ENCODE results near the gene HECW1. TPM values are rescaled to one million over a fixed set of nuclear protein-coding genes. Genes with fewer than 3 reads are reported as not detected.

Gene HECW1
- total RNA-seq, 1 donor from 2014 or later, result 68.7 TPM

DNA sequence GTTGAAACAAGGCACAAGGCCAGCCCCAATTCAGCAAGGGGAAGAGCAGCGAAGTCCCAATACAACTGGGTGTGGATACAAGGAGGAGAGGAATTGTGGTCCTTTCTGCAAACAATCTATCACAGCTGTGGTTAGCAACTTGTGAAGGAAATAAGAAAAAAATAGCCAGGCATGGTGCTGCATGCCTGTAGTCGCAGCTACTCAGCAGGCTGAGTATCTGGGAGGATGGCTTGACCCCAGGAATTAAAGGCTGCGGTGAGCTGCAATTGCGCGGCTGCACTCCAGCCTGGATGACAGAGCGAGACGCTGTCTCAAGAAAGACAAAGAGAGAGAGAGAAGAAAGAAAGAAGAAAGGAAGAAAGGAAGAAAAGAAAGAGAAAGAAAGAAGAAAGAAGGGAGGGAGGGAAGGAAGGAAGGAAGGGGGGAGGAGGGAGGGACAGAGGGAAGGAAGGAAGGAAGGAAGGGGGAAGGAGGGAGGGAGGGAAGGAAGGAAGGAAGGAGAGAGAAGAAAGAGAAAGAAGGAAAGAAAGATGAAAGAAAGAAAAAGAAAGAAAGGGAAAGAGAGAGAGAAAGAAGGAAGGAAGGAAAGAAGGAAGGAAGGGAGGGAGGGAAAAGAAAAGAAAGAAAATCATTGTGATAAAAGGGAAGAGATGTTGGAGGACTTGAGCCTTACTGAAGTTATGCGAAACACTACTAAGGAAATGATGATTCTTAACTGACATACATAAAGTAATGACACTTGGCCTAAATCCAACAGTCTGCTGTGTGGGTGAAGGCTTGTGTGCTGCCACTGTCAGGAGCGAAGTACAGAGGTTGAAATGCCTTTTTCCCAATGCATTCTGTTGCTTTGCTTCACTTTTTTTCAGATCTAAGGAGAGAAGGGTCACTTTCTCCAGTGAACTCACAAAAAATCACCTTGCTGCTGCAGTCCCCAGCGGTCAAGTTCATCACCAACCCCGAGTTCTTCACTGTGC, 353.4 kb downstream of the HECW1 start:
- H3K9me3 Mint-ChIP-seq (ENCODE audit: unreplicated experiment), result peaks cover 8% of the 10 kb centered on the region
- no peak overlapping the region for H3K27ac Mint-ChIP-seq (ENCODE audit: unreplicated experiment)
- H3K36me3 Mint-ChIP-seq (ENCODE audit: unreplicated experiment), result peaks cover 9% of the 10 kb centered on the region
- H3K4me1 Mint-ChIP-seq (ENCODE audit: low read depth, unreplicated experiment), result peaks cover 4% of the 10 kb centered on the region
- no peak for DNase-seq
- no peak overlapping the region for H3K4me3 Mint-ChIP-seq (ENCODE audit: unreplicated experiment)
- peaks cover 9% of the 10 kb centered on the region for H3K27me3 Mint-ChIP-seq (ENCODE audit: unreplicated experiment)
- TF ChIP-seq, protein P1, sequence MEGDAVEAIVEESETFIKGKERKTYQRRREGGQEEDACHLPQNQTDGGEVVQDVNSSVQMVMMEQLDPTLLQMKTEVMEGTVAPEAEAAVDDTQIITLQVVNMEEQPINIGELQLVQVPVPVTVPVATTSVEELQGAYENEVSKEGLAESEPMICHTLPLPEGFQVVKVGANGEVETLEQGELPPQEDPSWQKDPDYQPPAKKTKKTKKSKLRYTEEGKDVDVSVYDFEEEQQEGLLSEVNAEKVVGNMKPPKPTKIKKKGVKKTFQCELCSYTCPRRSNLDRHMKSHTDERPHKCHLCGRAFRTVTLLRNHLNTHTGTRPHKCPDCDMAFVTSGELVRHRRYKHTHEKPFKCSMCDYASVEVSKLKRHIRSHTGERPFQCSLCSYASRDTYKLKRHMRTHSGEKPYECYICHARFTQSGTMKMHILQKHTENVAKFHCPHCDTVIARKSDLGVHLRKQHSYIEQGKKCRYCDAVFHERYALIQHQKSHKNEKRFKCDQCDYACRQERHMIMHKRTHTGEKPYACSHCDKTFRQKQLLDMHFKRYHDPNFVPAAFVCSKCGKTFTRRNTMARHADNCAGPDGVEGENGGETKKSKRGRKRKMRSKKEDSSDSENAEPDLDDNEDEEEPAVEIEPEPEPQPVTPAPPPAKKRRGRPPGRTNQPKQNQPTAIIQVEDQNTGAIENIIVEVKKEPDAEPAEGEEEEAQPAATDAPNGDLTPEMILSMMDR (IDR thresholded peaks at IDR 0.05; ENCODE audit: partially characterized antibody, unreplicated experiment), result no peak

- H3K4me3 Mint-ChIP-seq (ENCODE audit: unreplicated experiment), result no peak overlapping the region
- peaks cover 9% of the 10 kb centered on the region for H3K36me3 Mint-ChIP-seq (ENCODE audit: unreplicated experiment)
- H3K27ac Mint-ChIP-seq (ENCODE audit: unreplicated experiment), result no peak overlapping the region
- H3K9me3 Mint-ChIP-seq (ENCODE audit: unreplicated experiment), result peaks cover 8% of the 10 kb centered on the region
- TF ChIP-seq, protein P1 (IDR thresholded peaks at IDR 0.05; ENCODE audit: partially characterized antibody, unreplicated experiment), result no peak
- peaks cover 2% of the 10 kb centered on the region for H3K4me1 Mint-ChIP-seq (ENCODE audit: low read depth, unreplicated experiment)
- DNase-seq, result no peak
- peaks cover 9% of the 10 kb centered on the region for H3K27me3 Mint-ChIP-seq (ENCODE audit: unreplicated experiment)
These were observed 355.0 kb downstream of the HECW1 start for GRCh38 chr7:43467406-43467805.

DNA sequence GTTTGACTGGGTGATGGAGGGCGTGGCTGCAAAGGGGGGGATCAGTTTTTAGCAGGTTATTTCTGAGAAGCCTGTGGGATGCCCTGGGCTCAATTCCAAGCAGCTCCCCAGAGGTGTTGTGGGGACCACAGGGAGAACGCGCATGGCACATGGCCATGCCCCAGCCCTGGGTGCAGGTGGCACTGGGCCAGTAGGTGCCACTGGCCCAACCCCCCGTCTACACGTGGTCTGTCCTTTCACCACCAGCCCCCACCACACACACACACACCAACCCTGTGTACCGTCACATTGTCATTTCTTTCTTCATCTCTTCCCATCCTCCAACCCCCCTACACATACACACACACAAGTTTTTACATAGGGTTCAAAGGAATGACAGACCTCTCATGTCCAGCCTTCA, 355.4 kb downstream of the HECW1 start:
- H3K27ac Mint-ChIP-seq (ENCODE audit: unreplicated experiment), result no peak overlapping the region
- H3K4me1 Mint-ChIP-seq (ENCODE audit: low read depth, unreplicated experiment), result peaks cover under 1% of the 10 kb centered on the region
- TF ChIP-seq, protein P1 (IDR thresholded peaks at IDR 0.05; ENCODE audit: partially characterized antibody, unreplicated experiment), result no peak
- H3K9me3 Mint-ChIP-seq (ENCODE audit: unreplicated experiment), result peaks cover 8% of the 10 kb centered on the region
- no peak for DNase-seq
- peaks cover 9% of the 10 kb centered on the region for H3K36me3 Mint-ChIP-seq (ENCODE audit: unreplicated experiment)
- no peak overlapping the region for H3K4me3 Mint-ChIP-seq (ENCODE audit: unreplicated experiment)
- H3K27me3 Mint-ChIP-seq (ENCODE audit: unreplicated experiment), result peaks cover 9% of the 10 kb centered on the region

DNA sequence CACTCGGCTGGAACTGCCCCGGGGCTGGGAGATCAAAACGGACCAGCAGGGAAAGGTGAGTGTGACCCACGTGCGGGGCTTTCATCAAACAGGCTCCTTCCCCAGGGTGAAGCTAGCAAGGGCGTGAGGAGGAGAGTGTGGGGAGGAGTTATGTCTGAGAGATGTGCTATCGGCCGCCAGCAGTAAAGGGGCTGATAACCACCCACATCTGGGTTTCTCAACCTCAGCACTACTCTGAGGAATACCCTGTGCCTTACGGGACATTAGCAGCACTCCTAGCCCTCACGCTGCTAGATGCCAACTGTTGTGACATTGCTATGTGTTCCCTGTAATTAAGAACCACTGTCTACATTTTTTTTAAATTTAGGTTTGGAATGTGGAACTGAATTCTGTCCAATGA, 356.6 kb downstream of the HECW1 start:
- Mint-ChIP-seq H3K4me3 (ENCODE audit: unreplicated experiment) (no peak overlapping the region), H3K27ac (ENCODE audit: unreplicated experiment) (no peak overlapping the region), H3K27me3 (ENCODE audit: unreplicated experiment) (peaks cover 9% of the 10 kb centered on the region), H3K9me3 (ENCODE audit: unreplicated experiment) (peaks cover 8% of the 10 kb centered on the region), H3K4me1 (ENCODE audit: low read depth, unreplicated experiment) (no peaks in the 10 kb centered on the region), H3K36me3 (ENCODE audit: unreplicated experiment) (peaks cover 9% of the 10 kb centered on the region)
- DNase-seq, result no peak
- TF ChIP-seq, protein P1 (IDR thresholded peaks at IDR 0.05; ENCODE audit: partially characterized antibody, unreplicated experiment), result no peak

DNA sequence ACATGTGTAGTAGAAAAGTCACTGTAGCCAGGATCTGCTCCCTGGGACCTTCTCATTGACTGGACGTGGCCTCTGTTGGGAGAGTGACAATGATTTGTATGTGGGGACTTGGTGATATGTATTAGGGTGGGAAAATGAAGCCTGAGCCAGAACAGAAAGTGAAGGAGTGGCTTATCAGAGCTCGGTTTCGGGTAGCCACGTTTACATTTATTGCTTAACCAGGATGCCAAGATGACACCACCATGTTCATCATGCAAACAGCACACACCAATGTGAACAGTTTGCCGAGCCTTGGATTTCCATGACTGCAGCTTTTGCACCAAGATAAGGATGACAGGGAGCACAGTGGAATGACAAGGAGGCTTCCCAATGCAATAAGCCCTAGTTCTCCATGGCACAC, 357.7 kb downstream of the HECW1 start:
- H3K27me3 Mint-ChIP-seq (ENCODE audit: unreplicated experiment), result peaks cover 9% of the 10 kb centered on the region
- no peak overlapping the region for H3K4me3 Mint-ChIP-seq (ENCODE audit: unreplicated experiment)
- H3K27ac Mint-ChIP-seq (ENCODE audit: unreplicated experiment), result no peak overlapping the region
- H3K9me3 Mint-ChIP-seq (ENCODE audit: unreplicated experiment), result peaks cover 8% of the 10 kb centered on the region
- H3K36me3 Mint-ChIP-seq (ENCODE audit: unreplicated experiment), result peaks cover 9% of the 10 kb centered on the region
- TF ChIP-seq, protein P1 (IDR thresholded peaks at IDR 0.05; ENCODE audit: partially characterized antibody, unreplicated experiment), result no peak
- no peaks in the 10 kb centered on the region for H3K4me1 Mint-ChIP-seq (ENCODE audit: low read depth, unreplicated experiment)
- DNase-seq, result no peak

All from glutamatergic neuron (in vitro differentiated cells).